GM18499 (cell line): ENCODE measurements around the gene EXD3.

Experiments
- ATAC-seq: cut with Tn5 transposase; IDR thresholded peaks from one replicate; pipeline ENCODE4 v1.9.1; 2021; ENCODE audit warnings: moderate number of reproducible peaks; ENCODE audit not compliant: insufficient read depth, unreplicated experiment

EXD3 gene

DNA sequence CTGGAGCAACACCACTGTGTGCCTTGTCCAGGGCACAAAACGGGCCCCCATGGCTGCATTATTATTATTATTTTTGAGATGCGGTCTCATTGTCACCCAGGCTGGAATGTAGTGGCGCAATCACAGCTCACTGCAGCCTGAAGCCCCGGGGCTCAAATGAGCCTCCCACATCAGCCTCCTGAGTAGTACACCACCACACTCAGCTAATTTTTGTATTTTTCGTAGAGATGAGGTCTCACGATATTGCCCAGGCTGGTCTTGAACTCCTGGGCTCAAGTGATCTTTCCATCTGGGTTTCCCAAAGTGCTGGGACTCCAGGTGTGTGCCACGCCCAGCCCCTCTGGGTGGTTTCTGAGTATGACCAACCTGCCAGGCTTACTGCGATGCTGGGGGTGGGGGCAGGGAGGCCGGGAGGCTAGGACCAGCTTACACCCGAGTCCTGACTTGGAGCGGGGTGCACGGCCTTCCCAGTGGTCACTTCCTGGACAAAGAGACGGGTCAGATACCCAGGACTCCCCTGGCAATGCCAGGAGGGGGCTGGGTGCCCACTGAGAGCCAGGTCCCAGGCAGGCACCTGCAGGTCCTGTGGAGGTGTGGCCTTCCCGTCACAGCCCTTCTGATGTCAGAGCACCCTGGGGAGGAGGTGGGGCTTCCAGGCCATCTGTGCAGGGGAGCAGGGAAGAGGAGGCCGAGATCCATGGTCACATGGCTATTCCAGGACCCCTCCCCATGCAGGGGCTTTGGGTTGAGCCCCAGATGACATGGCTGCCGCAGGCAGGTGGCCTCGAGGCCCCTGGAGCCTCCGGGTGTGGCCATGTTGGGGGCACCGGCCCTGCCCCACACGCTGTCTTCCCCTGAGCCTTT, 112.5 kb downstream of the EXD3 start:
- ATAC-seq: no peak

DNA sequence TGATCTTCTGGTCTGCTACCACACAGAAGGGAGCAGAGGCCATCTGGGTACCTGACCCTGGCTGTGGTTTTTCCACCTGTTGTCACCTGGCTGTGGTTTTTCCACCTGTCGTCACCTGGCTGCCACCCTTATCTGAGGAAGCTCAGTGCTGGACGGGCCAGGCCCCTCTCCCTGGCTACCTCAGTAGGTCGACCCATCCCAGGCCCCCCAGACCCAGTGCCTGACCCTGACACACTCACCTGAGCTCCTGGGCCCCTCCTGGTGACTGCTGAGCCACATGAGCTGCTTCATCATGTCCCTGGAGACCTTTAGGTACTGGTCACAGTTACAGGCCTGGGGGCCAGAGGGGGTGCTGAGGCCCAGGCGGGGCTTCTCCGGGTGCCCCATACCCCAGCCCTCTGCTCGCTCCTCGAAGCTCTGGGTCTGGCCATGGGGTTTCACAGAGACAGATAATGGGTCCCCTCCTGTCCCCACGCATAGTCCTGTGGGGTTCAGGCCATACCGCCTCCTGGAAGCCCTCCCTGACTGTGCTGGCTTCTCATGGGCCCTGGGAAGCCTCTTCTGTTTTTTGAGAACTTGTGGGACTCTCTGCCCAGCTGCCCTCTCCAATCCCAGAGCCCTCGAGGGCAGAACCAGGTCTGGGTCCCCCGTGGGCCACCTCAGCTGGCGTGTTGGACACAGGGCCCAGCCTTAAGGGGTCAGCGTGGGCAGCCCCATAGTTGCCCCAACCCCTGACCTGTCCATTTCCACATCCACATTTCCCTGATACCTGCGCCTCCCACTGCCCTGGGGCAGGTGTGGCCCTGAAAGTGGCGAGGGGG, 113.4 kb downstream of the EXD3 start:
- no peak for ATAC-seq

DNA sequence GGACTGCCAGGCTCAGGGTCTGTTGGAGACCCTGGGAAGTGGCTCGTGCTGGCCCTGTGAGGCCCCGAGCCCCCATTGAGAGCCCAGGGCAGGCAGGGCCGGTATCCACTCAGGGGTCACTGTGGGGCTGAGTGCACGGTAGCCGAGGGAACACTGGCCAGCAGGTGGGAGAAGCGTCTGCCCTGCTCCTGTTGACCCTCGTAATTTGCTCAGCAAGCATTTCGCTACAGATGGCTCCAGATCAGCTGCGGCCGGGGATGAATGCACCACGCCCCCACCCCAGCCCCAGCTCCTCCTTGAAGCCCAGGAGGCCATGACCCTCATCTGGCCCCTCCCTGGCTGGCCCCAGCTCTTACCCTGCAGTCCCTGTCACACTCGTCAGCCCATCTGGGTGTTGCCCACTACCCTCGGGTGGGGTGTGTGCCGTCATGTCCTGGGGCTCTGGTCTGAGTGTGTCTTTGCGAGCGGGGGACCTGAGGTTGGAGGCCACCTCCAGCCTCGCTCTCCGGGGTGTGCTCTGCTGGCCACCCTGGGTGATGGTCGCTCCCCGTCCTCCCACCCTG, 114.8 kb downstream of the EXD3 start:
- ATAC-seq: no peak

DNA sequence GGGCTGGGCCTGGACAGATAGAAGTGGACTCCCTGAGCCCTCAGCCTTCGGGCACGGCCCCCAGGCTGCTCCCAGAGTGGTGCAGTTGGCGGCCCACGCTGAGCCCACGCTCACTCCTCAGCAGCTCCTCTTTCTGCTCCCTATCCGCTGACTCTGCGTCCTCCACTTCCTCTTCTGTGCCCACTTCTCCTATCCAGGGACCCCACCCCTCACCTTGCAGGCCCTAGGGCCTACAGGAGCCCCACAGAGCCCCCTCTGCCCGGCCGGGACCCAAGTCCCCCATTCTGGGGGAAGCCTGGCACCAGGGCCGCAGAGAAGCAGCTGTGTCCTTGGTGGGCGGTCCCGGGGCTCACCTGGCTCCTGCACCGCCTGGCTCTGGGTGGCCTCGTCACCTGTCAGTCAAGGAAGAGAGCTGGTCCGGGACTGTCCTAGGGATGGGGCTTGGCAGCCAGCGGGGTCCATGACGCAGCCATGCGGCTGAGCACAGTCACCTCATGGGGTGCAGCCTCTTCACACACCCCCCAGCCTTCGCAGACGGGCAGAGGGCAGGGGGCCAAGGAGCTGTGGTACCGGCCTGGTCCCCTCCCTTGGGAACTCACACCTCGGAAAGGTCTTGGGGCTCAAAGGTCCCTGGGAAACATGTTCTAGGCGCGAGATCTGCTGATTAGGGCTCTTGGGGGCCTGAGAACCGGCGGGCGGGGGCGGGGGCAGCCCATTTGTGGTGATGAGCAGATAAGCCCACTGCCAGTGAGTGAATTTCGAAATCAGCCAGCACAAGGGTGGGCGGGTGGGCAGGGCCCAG, 115.5 kb downstream of the EXD3 start:
- ATAC-seq: no peak

- no peak for ATAC-seq
These were observed 116.1 kb downstream of the EXD3 start for GRCh38 chr9:137306850-137307254.

DNA sequence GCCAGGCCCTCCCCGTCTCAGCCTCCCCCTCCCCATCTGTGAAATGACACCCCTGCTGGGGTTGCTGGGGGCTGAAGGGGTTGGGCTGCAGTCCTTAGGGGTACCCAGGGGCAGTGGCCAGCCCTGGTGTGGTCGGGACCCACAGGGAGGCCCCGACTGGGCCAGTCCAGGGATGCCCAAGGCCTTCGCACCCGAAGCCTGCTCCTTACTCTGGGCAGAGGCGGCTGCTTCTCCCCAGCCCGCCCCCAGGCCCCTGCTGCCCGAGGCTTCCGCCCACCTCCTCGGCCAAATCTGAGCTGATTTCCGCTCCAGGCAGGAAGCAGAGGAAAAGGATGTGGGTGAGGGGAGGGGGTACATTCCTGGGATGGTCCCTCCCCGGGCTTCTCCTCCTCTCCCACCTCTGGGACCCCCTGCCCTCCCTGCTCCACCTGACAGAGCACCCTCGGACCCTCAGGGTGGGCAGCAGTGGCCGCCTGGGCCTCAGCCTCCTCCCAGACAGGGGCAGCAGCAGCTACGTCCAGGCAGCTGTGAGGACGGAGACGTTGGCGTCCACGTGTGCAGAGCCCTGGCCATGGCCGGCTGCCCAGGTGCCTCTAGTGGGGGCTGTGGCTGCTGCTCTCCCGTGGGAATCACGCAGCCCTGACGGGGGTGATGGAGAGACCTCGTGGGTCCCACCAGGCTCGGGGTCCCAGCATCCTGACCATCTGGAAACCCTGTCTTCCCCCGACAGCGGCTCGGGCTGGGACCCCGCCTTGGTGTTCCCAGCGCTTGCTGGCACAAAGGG, 116.7 kb downstream of the EXD3 start:
- ATAC-seq: no peak

DNA sequence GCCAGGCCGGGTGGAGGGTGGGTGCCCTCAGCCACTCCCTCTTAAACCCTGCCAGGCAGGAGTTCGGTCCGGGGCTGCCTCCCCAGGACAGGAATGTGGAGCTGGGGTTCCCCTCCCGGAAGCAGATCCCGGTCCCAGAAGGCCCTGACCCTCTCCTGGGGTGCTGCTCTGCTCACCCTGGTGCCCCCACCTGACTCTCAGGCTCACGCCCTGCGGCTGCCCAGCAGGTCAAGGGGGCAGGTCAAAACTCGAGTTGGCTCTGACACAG, 117.2 kb downstream of the EXD3 start:
- no peak for ATAC-seq

DNA sequence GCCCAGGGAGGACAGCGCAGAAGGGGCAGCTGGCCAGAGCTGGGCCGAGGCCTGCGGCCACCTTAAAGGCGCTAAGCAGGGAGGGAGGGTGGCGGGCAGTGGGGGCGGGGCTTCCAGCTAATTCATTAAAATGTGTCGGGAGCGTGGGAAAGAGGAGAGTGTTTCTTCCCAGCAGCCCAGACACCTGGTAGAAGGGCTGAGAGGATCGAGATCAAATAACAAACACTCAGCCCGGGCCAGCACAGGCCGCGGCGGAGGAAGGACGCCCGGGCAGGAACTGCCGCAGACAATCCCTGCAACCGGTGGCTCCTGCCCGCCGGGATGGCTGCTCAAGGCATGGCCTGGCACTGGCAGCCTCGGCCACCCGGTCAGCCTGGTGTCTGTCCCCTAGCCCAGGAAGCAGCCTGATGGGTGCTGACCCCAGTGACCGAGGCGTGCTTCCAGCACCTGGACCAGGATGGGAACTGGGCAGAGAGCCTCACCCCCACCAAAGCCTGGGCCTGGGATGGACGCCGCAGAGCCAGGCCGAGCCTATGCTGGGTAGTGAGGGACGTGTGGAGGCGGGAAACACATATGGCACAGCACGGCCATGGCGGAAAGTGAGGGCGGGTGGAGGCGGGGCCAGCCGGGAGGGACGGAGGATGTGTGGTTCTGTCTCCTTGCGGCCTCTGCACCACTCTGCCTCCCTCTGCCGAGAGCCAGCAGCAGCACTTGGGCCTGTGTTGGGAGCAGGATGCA, 117.7 kb downstream of the EXD3 start:
- no peak for ATAC-seq

GRCh38 chr9:137304383-137305059, 118.4 kb downstream of the EXD3 start:
- no peak for ATAC-seq

- ATAC-seq: no peak
These were observed 119.0 kb downstream of the EXD3 start for GRCh38 chr9:137303893-137304382.

DNA sequence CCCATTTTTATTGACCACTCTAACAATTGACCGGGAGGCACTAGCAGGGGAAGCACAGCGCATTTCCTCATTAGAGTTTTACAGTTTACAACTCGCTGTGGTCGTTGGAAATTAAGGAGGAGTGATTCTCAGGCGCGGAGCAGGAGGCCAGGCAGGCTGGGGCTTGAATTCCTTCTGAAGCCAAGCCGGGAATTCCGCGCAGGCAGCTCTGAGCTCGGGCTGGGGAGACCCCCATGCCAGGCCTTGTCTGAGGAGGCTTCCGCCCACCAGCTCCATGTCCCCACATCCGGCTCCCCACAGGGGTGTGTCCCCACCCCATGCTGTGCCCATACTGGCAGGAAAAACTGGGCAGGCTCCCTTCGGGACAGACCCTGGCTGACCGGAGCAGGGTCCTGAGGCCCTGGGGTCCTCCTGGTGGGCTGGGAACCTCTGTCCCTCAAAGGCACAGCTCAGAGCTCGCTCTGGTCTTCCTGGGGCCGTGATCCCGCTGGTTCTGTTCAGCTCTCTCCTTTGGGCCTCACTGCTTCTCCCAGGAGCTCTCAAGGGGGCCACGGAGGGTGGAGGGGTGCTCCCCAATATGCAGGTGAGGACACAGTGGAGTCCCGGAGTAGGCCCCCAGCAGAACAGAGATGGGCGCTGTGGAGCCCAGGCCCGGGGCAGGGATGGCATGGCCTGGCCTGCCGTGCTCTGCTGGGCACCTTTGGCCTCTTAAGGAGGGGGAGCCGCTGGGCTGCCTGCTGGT, 119.6 kb downstream of the EXD3 start:
- ATAC-seq: no peak

GRCh38 chr9:137302449-137303150, 120.4 kb downstream of the EXD3 start:
- peak; percentile 25 for ATAC-seq

DNA sequence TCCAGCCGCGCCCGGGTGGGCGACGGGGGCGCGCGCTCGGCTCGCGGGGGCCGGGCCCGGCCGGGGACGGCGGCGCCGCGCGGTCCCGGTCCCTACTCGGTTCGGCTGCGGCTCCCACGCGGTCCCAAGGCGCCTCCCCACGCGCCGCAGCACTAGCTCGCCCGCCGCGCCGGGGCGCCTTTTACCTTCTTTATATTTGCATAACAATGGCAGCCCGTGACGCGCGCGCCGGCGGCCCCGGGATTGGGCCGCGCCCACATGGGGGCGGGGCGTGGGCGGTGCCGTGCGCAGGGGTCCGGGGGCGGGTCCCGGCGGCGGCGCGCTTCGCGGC, 120.9 kb downstream of the EXD3 start, which contains the start of gene NRARP:
TSS of gene NRARP (minus strand) at position 154 of the 331 bp plus-strand sequence. CDS start 343 bp downstream, outside the sequence.
- ATAC-seq: peak; percentile 36

GRCh38 chr9:137301081-137301947, 121.6 kb downstream of the EXD3 start:
- ATAC-seq: no peak

GRCh38 chr9:137300567-137301080, 122.3 kb downstream of the EXD3 start:
- ATAC-seq: no peak

DNA sequence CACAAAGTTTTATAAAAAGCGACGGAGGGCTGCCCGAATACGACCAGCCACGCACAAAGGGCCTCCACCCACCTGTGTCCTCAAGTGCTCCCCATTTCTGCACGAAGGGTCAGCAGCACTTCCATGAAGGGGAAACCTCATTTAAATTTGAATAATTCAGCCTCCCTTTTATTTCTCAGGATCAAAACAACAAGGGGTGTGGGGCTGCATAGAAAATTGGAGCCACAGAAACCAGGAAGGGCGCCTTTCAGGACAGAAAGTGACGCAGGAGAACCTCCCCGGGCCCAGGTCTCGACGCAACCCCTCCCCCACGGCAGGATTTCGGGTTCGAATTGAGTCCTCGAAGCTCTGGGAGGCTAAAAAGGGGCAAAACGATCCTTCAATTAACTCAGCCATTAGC, 123.0 kb downstream of the EXD3 start:
- no peak for ATAC-seq
